ENCODE results near the gene PLXNA4.
A peak's percentile ranks its signal among the peaks of the same experiment; 100 is the strongest.

PLXNA4 gene

GRCh38 chr7:132102391-132102790, 473.9 kb downstream of the PLXNA4 start:
- DNase-seq, result no peak

GRCh38 chr7:132100981-132101380, 475.3 kb downstream of the PLXNA4 start:
- no peak for DNase-seq

GRCh38 chr7:132100483-132100882, 475.8 kb downstream of the PLXNA4 start:
- no peak for DNase-seq

- no peak for DNase-seq
Measured at GRCh38 chr7:132099163-132099562, 477.1 kb downstream of the PLXNA4 start.

- DNase-seq, result no peak
Measured at GRCh38 chr7:132098327-132098726, 477.9 kb downstream of the PLXNA4 start.

- no peak for DNase-seq
Measured at GRCh38 chr7:132097550-132098134, 478.6 kb downstream of the PLXNA4 start.

- no peak for DNase-seq
Measured at GRCh38 chr7:132095111-132095765, 481.0 kb downstream of the PLXNA4 start.

- no peak for DNase-seq
Measured at GRCh38 chr7:132092106-132092505, 484.2 kb downstream of the PLXNA4 start.

GRCh38 chr7:132091706-132092105, 484.6 kb downstream of the PLXNA4 start:
- no peak for DNase-seq

- DNase-seq, result no peak
Measured at GRCh38 chr7:132090444-132090843, 485.8 kb downstream of the PLXNA4 start.

- no peak for DNase-seq
Measured at GRCh38 chr7:132089356-132089755, 486.9 kb downstream of the PLXNA4 start.

- no peak for DNase-seq
Measured at GRCh38 chr7:132087421-132087820, 488.8 kb downstream of the PLXNA4 start.

- DNase-seq, result no peak
Measured at GRCh38 chr7:132084776-132085388, 491.4 kb downstream of the PLXNA4 start.

GRCh38 chr7:132083537-132084123, 492.6 kb downstream of the PLXNA4 start:
- no peak for DNase-seq

GRCh38 chr7:132083126-132083525, 493.1 kb downstream of the PLXNA4 start:
- no peak for DNase-seq

- DNase-seq, result peak; percentile 57
Measured at GRCh38 chr7:132082394-132082793, 493.9 kb downstream of the PLXNA4 start.

GRCh38 chr7:132081686-132082085, 494.6 kb downstream of the PLXNA4 start:
- DNase-seq, result no peak

- DNase-seq, result peak; percentile 95
Measured at GRCh38 chr7:132080967-132081668, 495.2 kb downstream of the PLXNA4 start.

- no peak for DNase-seq
Measured at GRCh38 chr7:132080467-132080866, 495.8 kb downstream of the PLXNA4 start.

- no peak for DNase-seq
Measured at GRCh38 chr7:132078891-132079735, 497.2 kb downstream of the PLXNA4 start.

GRCh38 chr7:132077971-132078685, 498.1 kb downstream of the PLXNA4 start:
- peak; percentile 57 for DNase-seq
